HG02970 (cell line): ENCODE measurements around the gene LGR5.

ENCODE experiments used
- ATAC-seq: cut with Tn5 transposase; IDR thresholded peaks from one replicate; pipeline ENCODE4 v1.9.1; 2021; ENCODE audit warnings: mild to moderate bottlenecking, moderate library complexity, moderate number of reproducible peaks; ENCODE audit not compliant: unreplicated experiment, low FRiP score

The LGR5 gene, protein sequence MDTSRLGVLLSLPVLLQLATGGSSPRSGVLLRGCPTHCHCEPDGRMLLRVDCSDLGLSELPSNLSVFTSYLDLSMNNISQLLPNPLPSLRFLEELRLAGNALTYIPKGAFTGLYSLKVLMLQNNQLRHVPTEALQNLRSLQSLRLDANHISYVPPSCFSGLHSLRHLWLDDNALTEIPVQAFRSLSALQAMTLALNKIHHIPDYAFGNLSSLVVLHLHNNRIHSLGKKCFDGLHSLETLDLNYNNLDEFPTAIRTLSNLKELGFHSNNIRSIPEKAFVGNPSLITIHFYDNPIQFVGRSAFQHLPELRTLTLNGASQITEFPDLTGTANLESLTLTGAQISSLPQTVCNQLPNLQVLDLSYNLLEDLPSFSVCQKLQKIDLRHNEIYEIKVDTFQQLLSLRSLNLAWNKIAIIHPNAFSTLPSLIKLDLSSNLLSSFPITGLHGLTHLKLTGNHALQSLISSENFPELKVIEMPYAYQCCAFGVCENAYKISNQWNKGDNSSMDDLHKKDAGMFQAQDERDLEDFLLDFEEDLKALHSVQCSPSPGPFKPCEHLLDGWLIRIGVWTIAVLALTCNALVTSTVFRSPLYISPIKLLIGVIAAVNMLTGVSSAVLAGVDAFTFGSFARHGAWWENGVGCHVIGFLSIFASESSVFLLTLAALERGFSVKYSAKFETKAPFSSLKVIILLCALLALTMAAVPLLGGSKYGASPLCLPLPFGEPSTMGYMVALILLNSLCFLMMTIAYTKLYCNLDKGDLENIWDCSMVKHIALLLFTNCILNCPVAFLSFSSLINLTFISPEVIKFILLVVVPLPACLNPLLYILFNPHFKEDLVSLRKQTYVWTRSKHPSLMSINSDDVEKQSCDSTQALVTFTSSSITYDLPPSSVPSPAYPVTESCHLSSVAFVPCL

DNA sequence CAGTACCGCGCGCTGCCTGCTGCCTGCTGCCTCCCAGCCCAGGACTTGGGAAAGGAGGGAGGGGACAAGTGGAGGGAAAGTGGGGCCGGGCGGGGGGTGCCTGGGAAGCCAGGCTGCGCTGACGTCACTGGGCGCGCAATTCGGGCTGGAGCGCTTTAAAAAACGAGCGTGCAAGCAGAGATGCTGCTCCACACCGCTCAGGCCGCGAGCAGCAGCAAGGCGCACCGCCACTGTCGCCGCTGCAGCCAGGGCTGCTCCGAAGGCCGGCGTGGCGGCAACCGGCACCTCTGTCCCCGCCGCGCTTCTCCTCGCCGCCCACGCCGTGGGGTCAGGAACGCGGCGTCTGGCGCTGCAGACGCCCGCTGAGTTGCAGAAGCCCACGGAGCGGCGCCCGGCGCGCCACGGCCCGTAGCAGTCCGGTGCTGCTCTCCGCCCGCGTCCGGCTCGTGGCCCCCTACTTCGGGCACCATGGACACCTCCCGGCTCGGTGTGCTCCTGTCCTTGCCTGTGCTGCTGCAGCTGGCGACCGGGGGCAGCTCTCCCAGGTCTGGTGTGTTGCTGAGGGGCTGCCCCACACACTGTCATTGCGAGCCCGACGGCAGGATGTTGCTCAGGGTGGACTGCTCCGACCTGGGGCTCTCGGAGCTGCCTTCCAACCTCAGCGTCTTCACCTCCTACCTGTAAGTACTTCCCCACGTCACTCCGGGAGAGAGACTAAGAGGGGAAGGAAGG, at the start of gene LGR5:
Gene LGR5 (plus strand): TSS at position 186 of the 732 bp plus-strand sequence. CDS start 283 bp downstream, at position 469.
- ATAC-seq = no peak

DNA sequence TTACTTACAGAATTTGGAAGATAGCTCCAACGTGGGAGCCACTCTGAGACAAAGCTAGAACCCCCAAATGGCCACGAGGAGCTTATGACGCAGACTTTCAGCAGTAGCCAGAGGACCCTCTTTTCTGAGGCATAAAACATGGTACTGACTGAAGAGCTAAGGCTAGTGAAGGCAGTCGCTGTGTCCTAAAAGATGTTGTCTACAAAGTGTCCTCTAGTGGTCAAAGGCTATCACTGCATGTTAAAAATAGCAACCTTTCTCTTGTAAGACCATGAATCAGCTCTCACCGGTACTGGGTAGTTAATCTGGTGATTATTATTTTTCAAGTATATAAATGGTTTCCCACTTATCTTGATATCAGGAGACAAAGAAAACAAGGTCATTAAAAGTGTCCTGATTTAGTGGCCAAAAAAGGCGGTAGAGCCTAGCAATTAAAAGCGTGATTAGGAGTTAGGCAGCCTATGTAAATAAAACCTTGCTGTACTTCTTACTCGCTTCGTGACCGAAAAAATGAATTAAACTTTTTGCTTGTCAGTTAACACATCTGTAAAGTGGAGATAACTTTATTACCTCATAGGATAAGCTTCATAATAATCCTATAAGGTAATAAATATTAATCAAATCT, 47.0 kb upstream of the LGR5 start:
- peak; percentile 91 for ATAC-seq

DNA sequence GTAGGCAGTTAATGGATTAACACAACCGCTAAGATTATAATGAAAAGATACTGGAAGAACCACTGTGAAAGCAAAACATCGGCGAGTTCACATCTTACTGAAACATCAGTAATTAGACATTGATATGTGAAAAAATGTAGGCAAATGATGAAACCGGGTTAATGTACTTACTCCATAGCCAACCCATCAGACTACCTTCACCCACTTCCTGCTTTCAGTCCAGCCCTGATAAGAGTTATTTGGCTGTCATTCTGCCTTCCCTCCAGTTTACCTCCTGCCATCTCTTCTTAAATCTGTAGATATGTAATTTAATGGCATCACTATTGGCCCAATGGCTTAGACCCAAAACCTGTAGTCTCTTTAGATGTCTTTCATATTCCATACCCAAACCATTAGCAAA, 46.0 kb upstream of the LGR5 start:
- ATAC-seq = no peak

DNA sequence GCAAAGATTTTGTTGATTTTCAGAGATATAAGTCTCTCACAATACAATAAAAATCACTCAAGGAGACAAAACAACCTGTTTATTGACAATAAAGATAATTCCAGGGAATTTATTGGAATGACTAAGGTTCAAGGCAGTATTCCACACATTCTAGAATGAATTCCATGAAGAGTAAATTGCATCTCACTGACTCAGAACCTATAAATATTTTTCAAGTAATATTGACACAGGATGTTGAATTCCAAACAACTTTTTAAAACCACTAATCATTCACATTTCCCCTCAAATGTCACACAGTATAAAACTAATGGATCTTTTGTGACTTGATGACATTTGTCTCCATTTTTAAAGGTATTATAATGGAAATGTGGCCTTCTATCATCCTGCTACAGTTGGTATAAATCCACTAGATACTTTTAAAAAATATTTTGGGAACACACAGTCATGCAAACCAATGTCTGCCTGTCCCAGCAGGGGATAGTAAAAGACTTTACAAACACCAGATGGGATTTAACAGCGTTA, 42.1 kb upstream of the LGR5 start:
- no peak for ATAC-seq

DNA sequence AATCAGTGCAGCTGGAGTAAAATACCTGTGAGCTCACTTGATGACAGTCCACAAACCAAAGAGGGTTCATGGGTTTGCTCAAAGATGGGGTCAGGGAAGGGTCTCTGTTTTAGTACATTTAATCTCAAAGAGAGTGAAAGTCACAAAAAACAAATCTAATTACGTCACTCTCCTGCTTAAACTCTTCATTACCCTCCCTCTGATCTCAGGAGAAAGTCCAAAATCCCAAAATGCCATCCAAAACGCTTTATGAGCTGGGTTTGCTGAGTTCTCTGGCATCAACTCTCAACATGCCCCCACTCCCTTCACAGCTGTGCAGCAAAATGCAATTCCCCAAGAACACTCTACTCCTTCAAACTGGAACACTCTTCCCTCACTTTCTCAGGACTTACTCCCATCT, 40.4 kb upstream of the LGR5 start:
- ATAC-seq = no peak

DNA sequence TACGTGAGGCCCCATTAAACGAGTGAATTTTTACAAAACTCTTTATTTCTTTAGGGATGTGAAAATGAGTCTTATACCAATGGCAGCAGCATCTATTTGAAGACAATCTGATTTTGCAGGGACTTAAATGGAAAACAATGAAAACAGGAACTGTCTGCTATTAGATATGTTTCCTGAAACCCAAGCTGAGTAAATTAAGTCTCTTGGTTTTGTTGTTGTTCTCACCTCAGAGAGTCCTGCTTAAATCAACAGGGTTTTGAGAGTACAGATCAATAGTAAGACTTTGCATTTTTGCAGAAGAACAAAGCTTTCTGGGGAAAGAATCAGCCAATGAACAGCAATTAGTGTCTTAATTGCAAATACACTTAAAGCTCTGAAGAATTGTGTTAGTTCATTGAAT, 39.1 kb upstream of the LGR5 start:
- no peak for ATAC-seq

DNA sequence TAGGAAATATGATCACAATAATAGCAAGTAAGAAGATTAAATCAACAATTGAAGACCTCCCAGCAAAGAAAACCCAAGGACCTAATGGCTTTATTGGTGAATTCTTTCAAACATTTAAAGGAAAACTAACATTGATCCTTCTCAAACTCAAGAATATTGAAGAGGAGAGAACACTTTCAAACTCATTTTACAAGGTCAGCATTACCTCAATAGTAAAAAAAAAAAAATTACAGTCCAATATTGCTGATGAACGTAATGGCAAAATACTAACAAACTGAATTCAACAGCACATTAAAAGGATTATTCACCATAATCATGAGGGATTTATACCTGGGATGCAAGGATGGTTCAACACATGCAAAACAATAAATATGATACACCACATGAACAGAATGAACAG, 33.7 kb upstream of the LGR5 start:
- no peak for ATAC-seq

DNA sequence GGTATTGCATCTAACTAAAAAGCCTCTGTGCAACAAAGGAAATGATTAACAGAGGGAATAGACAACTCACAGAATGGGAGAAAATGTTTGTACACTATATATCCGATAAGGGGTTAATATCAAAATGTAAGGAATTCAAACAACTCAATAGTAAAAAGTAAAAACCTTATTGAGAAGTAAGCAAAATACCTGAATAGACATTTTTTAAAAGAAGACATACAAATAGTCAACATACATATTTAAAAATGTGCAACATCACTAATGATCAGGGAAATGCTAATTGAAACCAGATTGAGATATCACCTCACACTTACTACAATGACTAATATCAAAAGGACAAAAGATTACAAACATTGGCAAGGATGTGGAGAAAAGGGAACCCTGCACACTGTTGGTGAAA, 31.9 kb upstream of the LGR5 start:
- no peak for ATAC-seq

DNA sequence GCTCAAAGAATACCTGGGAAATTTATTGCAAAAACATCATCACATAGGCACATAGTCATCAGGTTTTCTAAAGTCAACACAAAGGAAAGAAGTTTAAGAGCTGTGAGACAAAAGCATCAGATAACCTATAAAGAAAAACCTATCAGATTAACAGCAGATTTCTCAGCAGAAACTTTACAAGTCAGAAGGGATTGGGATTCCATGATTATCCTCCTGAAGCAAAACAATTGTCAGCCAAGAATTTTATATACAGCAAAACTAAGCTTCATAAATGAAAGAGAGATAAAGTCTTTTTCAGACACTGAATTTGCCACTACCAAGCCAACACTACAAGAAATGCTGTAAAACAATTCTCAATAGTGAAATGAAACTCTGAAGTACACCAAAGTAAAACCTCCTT, 28.8 kb upstream of the LGR5 start:
- no peak for ATAC-seq

DNA sequence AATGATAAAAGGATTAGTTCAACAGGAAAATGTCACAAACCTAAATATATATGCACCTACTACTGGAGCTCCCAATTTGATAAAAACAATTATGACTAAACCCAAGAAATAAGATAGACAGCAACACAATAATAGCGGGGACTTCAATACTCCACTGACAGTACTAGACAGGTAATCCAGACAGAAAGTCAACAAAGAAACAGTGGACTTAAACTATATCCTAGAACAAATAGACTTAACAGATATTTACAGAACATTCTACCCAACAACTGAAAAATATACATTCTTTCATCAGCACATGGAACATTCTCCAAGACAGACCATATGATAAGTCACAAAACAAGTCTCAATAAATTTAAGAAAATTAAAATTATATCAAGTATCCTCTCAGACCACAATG, 28.0 kb upstream of the LGR5 start:
- ATAC-seq = no peak

DNA sequence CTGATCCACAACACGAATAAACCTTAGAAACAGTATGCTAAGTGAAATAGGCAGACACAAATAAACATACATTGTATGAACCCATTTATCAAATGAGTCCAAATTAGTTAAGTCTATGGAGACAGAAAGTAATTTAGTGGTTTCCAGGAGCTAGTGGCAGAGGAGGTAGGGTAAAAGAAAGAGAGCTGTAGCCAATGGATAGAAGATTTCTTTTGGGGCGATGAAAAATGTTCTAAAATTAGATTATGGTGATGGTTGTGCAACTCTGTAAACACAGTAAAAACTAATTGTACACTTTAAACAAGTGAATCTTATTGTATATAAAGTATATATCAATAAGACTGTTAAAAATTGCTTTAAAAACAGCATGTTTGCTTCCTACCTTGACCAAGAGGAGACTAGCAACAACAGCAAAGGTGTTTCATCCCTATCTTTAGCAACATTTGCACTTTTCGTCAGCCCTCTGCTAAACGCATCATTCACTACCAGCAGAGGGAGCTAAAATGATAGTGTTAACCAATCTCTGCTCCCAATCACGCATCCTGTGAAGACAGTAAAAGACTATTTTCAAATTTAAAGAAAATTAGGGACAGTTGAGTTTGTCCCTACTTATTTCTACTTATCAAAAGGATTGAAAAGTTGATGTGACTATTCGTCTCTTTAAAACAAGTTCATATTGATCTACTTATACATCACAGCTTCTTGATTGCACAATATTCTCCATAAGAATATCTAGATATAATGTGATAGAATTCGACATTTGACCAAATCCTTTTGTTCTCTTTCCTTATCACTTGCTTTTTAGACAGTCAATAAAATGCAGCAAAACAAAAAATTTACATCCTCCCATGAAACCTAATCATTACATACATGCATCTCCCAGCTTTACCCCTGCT, 24.0 kb upstream of the LGR5 start:
- peak; percentile 78 for ATAC-seq

DNA sequence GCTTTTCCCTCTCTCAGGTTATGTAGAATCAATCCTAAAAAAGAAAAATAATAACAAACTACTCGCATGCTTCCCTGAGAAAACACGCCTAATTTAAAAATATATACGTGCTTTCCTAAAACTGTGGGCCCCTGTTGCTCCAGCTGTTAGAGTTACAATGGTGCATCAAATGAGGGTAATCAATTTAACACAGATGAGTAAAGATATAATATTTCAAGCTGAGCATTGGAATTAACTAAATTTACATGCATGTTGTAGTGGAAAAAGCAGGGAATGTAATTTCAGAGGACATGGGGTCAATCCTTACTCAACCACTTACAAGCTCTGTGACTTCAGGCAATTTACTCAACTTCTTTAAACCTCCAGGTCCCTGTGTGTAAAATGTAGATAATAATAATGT, 22.4 kb upstream of the LGR5 start:
- no peak for ATAC-seq

DNA sequence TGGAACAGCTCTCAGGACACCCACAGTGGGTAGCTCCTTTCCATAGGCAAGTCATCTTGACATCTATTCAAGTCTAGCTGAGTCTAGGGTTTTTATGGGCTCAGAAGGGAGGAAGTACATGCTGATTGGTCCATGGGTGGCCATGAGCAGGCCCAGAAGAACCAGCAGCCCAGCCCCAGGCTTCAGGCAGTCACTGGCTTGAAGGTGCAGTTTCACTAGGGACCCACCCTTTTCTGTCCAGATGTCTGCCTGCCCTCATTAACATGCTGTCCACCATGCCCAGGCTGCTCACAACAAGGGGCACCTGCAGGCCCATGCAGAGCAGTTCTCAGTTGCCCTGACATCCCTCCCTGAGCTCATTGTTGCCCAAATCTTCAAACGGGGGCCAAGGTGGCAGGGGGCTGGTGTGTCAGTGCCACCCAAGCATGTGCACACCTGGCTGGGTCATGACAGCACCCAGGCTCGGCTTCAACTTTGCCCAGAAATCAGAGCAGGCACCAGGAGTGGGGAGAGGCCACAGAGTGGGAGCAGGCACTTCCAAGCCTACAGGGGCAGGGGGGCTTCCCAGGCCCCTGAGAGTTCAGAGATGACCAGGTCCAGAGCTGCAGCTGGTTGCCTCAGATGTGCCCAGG, 18.7 kb upstream of the LGR5 start:
- no peak for ATAC-seq

DNA sequence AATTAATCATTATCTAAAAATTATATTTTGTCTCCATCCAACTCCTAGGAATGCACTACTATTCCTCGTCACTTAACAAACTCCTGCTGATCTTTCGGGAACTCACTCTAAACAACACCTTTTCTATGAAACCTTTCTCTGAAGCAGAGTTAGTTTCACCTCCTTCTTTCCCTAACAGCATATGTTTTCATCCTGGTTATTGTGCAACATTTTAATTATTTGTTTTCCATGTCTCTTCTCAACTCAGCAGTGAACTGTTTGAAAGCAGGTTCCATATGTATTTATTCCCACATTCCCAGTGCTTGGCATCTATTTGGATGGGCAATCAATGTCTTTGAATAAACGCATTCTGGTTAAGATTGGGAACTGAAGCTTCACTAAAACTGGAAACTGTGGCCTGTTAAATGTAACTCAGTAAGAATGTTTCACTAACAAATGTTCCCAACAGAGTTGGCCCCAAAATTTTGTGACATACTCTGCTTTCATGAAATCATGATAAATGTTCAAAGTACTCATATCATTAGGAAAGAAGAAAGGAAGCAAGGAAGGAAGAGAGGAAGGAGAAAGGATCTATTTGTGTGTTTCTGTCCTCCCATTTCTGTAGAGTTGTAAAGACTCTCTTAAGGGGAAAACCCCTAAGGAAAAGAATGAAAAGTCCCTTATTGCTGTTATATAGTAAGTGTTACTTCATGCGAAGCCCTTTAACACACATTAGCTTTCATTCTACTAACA, 13.9 kb upstream of the LGR5 start:
- no peak for ATAC-seq

DNA sequence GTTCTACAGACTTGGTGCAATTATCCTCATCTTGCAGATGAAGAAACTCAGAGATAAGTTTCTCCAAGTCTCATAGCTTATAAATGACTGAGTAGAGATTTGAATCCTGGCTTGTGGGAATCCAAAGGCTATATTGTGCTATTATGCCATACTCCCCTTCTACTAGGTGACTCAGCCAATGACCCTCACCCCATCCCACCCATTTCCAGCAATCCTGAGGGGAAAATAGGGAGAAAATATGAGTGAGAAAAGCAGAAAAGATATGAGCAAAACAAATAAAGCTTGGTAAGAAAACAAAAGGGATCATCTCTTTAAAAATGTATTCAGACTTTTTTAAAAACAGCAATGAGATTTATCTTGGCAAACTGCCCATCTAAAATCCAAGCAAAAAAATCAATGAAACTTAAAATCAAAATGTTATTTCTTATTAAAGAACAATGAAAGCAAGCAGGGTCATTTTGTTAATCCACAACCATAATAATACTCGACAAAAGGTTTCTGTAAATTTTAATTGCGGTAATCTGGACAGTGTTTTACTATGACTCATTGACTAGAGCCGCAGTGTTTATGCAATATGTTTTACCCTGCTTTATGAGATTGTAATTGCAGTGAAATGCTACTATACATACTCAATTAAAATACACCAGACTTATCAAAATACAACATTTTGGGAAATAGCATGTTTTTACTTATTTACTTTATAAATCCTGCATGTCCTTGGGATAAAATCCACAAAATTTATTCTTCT, 13.1 kb upstream of the LGR5 start:
- no peak for ATAC-seq

DNA sequence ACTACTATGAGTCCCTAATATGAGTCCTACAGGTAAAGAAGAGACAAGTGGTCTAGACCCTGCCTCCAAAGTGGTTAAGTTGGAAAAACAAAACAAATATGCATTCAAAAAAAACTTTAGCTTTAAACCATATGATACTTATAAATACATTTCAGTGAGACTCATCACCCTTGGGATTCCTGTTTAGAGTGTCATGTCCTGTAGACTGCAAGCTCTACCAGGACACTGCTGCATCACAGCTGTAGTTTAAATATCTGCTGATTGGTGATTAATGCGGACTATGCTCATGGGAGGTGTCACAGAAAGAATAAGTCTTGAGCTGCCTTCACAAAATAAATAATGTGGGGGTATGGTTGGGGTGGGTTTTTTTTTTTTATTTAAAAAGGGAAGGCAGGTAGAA, 8.8 kb upstream of the LGR5 start:
- ATAC-seq = no peak

DNA sequence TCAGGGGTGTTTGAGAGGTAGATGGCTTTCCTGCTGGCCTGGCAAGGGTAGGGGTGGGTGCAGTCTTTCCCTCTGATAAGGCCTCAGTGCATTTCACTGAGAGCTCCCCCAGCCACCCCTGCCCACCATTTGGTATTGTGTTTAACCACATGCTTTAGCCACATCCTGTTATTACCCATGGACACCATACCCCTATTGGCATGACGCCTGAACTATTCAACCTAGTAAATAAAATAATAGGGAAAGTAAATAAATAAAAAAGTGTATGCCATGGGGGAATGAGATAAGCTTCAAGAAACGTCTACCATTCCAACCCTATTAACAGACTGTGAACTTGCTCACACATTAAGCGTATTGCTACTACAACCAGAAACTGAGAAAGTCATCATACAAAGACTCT, 7.6 kb upstream of the LGR5 start:
- ATAC-seq = no peak
